ENCODE results near the gene DLL4.

DLL4 gene

GRCh38 chr15:40891810-40892446, 37.2 kb upstream of the DLL4 start:
- TF ChIP-seq MYC (IDR thresholded peaks at IDR 0.05; ENCODE audit: low read depth, low read length) (no peak), CTCF (IDR thresholded peaks at IDR 0.05; ENCODE audit: low read depth, low read length) (peak; percentile 84), POLR2A (IDR thresholded peaks at IDR 0.05; ENCODE audit: extremely low read depth, insufficient read length) (no peak), MAX (IDR thresholded peaks at IDR 0.05; ENCODE audit: low read depth, low read length) (peak; percentile 59)
- DNase-seq (ENCODE audit: low read depth): peak; percentile 63
- no peak overlapping the region for H3K4me3 ChIP-seq (ENCODE audit: low read depth, low read length)

DNA sequence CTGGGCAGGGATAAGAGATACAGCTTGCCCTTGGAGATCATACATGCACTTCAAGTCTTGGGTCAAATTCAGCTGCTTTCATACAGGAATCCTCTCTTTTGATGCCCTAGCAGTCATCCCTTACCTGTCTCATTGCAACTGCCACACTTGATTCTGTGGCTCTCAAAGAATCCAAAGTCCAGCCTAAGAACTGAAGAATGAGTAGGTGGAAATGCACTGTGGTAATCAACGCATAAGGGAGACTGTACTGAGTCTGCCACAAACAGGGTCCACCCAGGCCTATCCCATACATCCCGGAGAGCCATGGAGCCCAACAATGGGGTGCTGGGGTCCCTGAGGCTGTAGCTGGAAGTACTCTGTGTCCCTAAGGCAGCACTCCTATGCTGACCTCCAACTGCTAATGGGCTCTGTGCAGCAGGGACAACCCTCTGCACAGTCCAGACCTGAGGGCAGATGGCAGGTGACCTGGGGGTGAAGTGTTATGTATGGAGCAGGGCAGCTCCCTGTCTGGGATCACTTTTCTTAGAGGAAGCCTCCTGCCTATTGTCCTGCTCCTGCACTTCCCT, 36.6 kb upstream of the DLL4 start:
- DNase-seq (ENCODE audit: low read depth): no peak
- H3K4me3 ChIP-seq (ENCODE audit: low read depth, low read length): no peak overlapping the region
- no peak for TF ChIP-seq MAX (IDR thresholded peaks at IDR 0.05; ENCODE audit: low read depth, low read length)
- TF ChIP-seq POLR2A (IDR thresholded peaks at IDR 0.05; ENCODE audit: extremely low read depth, insufficient read length): no peak
- TF ChIP-seq CTCF (IDR thresholded peaks at IDR 0.05; ENCODE audit: low read depth, low read length): no peak
- TF ChIP-seq MYC (IDR thresholded peaks at IDR 0.05; ENCODE audit: low read depth, low read length): no peak

DNA sequence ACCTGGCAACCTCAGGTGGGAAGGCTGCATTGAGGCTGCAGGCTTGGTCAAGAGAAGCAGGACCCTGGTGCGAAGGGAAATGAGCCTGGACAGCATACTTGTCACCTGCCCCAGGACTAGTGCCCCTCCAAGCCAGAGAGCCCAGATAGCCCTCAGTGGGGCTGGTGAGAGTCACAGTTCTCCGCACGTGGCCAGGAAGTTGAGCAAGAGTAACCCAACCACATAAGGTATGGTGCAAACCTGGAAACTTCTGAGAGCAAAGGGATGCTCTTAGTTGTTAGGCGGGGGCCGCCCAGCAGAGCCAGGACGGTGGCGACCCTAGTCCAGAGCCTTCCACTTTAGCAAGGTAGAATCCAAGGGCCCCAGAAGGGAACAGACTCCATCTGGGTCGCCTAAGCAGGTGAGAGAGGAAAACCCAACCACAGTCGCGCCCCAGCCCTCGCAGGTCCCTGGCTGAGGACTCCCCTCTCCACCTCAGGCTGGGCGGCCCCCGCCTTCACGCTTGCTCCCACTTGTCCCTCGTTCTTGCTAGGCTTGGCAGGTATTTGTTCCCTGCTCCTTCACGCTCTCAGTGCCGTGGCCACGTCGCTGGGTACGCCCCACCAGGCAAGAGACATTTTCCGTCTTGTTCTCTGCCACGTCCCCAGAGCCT, 36.0 kb upstream of the DLL4 start:
- no peak overlapping the region for H3K4me3 ChIP-seq (ENCODE audit: low read depth, low read length)
- peak; percentile 58; the same call in 1 of the 2 replicates for TF ChIP-seq MYC (IDR thresholded peaks at IDR 0.05; ENCODE audit: low read depth, low read length)
- TF ChIP-seq MAX (IDR thresholded peaks at IDR 0.05; ENCODE audit: low read depth, low read length): peak; percentile 64
- TF ChIP-seq CTCF (IDR thresholded peaks at IDR 0.05; ENCODE audit: low read depth, low read length): no peak
- DNase-seq (ENCODE audit: low read depth): peak; percentile 41

- peak; percentile 96 for DNase-seq (ENCODE audit: low read depth)
- peak within 1 kb of the TSS; percentile 91 for H3K4me3 ChIP-seq (ENCODE audit: low read depth, low read length)
- TF ChIP-seq MYC (IDR thresholded peaks at IDR 0.05; ENCODE audit: low read depth, low read length) (peak; percentile 98), MAX (IDR thresholded peaks at IDR 0.05; ENCODE audit: low read depth, low read length) (peak; percentile 96), POLR2A (IDR thresholded peaks at IDR 0.05; ENCODE audit: extremely low read depth, insufficient read length) (peak; percentile 43), CTCF (IDR thresholded peaks at IDR 0.05; ENCODE audit: low read depth, low read length) (peak; percentile 60)
Observed at GRCh38 chr15:40893733-40894680, 35.1 kb upstream of the DLL4 start, which contains the start of gene VPS18. Gene VPS18 (plus strand): TSS chr15:40894450. CDS start chr15:40894769, 319 bp downstream.

DNA sequence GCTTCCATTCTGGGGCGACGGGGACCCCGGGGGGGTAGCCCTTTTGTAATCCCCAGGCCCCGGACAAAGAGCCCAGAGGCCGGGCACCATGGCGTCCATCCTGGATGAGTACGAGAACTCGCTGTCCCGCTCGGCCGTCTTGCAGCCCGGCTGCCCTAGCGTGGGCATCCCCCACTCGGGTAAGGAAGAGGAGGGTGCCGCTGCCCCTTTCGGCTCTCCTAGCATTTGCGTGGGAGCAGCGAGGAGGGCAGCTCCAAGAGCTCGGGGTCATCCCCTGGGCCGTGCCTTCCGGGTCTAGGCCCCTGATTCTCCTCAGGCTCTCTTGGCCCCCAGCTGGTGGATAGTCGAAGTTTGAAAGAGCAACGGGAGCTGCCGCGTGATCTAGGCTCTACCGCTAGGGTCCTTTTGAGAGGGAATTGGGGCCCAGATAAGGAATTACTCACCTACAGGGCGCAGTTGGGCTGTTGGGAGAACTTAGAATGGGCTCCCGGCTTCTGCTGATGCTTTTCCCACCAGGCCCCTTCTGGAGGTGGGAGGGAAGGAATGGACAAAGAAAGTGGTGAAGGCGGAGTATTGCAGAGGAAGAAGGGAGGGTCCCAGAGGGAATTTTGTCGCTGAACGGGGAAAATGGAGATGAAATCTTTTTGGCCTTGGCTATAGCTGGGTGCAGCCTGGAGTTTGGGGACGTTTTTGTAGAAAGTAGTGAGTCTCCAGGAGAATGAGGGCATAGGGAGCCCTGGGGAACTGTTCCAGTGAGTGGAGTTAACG, 34.3 kb upstream of the DLL4 start:
- TF ChIP-seq MYC (IDR thresholded peaks at IDR 0.05; ENCODE audit: low read depth, low read length): peak; percentile 33; the same call in 1 of the 2 replicates
- TF ChIP-seq MAX (IDR thresholded peaks at IDR 0.05; ENCODE audit: low read depth, low read length): peak; percentile 53; the same call in 1 of the 2 replicates
- TF ChIP-seq POLR2A (IDR thresholded peaks at IDR 0.05; ENCODE audit: extremely low read depth, insufficient read length): no peak
- peak; percentile 57 for TF ChIP-seq CTCF (IDR thresholded peaks at IDR 0.05; ENCODE audit: low read depth, low read length)
- H3K4me3 ChIP-seq (ENCODE audit: low read depth, low read length): peak overlapping the region; percentile 91
- DNase-seq (ENCODE audit: low read depth): peak; percentile 87
